22Rv1 (cell line): ENCODE results near the gene CTSK.
"Not testable (repeated sequence)": the region's sequence is repeated elsewhere in the genome, so short reads cannot be mapped to it uniquely, and the experiment has no call there.

Experiments used
- CTCF ChIP-seq: fragments of 450-650 bp; IDR thresholded peaks from 2 replicates; pipeline ENCODE4 v1.5.1; 2017; ENCODE audit warnings: mild to moderate bottlenecking
- ZFX ChIP-seq: fragments of 450-650 bp; IDR thresholded peaks from 2 replicates; pipeline ENCODE4 v1.6.1; 2017; ENCODE audit warnings: antibody characterized with exemption, borderline replicate concordance

GRCh38 chr1:150852734-150853133 is 44.7 kb upstream of the CTSK start:
- TF ChIP-seq CTCF, ZFX: not testable (repeated sequence)
